Measurements from ENCODE around the gene THTPA.

DNA sequence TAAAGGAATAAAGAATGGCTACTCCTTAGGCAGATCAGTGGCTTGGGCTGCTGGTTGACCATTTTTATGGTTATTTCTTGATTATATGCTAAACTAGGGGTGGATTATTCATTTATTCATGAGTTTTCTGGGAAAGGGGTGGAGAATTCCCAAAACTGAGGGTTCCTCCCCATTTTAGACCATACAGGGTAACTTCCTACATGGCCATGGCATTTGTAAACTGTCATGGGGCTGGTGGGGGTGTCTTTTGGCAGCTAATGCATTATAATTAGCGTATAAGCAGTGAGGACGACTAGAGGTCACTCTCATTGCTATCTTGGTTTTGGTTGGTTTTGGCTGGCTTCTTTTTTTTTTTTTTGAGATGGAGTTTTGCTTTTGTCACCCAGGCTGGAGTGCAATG lies 48.1 kb downstream of the THTPA start:
- no peak for TF ChIP-seq EZH2 (IDR thresholded peaks at IDR 0.05)
- no peak for TF ChIP-seq CTCF (IDR thresholded peaks at IDR 0.05)
- TF ChIP-seq EZH2phosphoT487 (IDR thresholded peaks at IDR 0.05), result no peak

All from neural progenitor cell (in vitro differentiated cells).